ENCODE measurements around the gene CDC16. TPM values are rescaled to one million over a fixed set of nuclear protein-coding genes. Genes with fewer than 3 reads are reported as not detected.
A peak's percentile ranks its signal among the peaks of the same experiment; 100 is the strongest.

Gene CDC16
- total and polyA plus RNA-seq, 5 donors: 35.6 to 52.7 (median 40.3) TPM

- 75% methylated on average over 2 of the region's 2 CpGs for WGBS
- H3K4me1 ChIP-seq (ENCODE audit: control insufficient read depth, insufficient read depth, low read length): no peaks in the 10 kb centered on the region
- no peaks in the 10 kb centered on the region for H3K27me3 ChIP-seq (ENCODE audit: control insufficient read depth, insufficient read depth)
- ATAC-seq (peak; percentile 12 to 13), DNase-seq (no peak)
- H3K9me3 ChIP-seq (ENCODE audit: control insufficient read depth, low read length): no peaks in the 10 kb centered on the region
- intact Hi-C loops (cut with DNase I): loop anchor here in 3 of 4 donors (2.0 to 5.0 kb wide), 2 partner anchors 277 to 410 kb away; no protein-coding TSS in a partner anchor
- H3K27ac ChIP-seq (ENCODE audit: low read length): no peak overlapping the region
- H3K4me3 ChIP-seq (ENCODE audit: low read length): no peak overlapping the region
Measured at GRCh38 chr13:114227528-114227927, 7.2 kb upstream of the CDC16 start.

GRCh38 chr13:114228176-114228575 is 6.5 kb upstream of the CDC16 start:
- Histone ChIP-seq H3K4me3 (ENCODE audit: low read length) (no peak overlapping the region), H3K27me3 (ENCODE audit: control insufficient read depth, insufficient read depth) (no peaks in the 10 kb centered on the region), H3K27ac (ENCODE audit: low read length) (no peak overlapping the region), H3K9me3 (ENCODE audit: control insufficient read depth, low read length) (no peaks in the 10 kb centered on the region), H3K4me1 (ENCODE audit: control insufficient read depth, insufficient read depth, low read length) (no peaks in the 10 kb centered on the region)
- no peak for DNase-seq
- 64% methylated on average over 9 of the region's 9 CpGs for WGBS
- intact Hi-C loops (cut with DNase I): loop anchor here in 2 of 4 donors (2.0 to 5.0 kb wide), 2 partner anchors 277 to 411 kb away; no protein-coding TSS in a partner anchor
- no peak for ATAC-seq

- no peak for ATAC-seq
- intact Hi-C loops (cut with DNase I): loop anchor here in 2 of 4 donors (2.0 to 5.0 kb wide), 2 partner anchors 279 to 412 kb away; no protein-coding TSS in a partner anchor
- Histone ChIP-seq H3K9me3 (ENCODE audit: control insufficient read depth, low read length) (no peaks in the 10 kb centered on the region), H3K27me3 (ENCODE audit: control insufficient read depth, insufficient read depth) (no peaks in the 10 kb centered on the region), H3K4me3 (ENCODE audit: low read length) (no peak overlapping the region), H3K4me1 (ENCODE audit: control insufficient read depth, insufficient read depth, low read length) (no peaks in the 10 kb centered on the region), H3K27ac (ENCODE audit: low read length) (no peak overlapping the region)
- DNase-seq: no peak
- 43% methylated on average over 4 of the region's 4 CpGs for WGBS
Measured at GRCh38 chr13:114229506-114229905, 5.2 kb upstream of the CDC16 start.

GRCh38 chr13:114230117-114230516 is 4.6 kb upstream of the CDC16 start:
- intact Hi-C loops (cut with DNase I): no loop called here
- 23% methylated on average over 7 of the region's 7 CpGs for whole genome bisulfite sequencing
- H3K4me1 ChIP-seq (ENCODE audit: control insufficient read depth, insufficient read depth, low read length): no peaks in the 10 kb centered on the region
- no peak for DNase-seq
- no peaks in the 10 kb centered on the region for H3K27me3 ChIP-seq (ENCODE audit: control insufficient read depth, insufficient read depth)
- H3K4me3 ChIP-seq (ENCODE audit: low read length): no peak overlapping the region
- no peak for ATAC-seq
- H3K27ac ChIP-seq (ENCODE audit: low read length): no peak overlapping the region
- no peaks in the 10 kb centered on the region for H3K9me3 ChIP-seq (ENCODE audit: control insufficient read depth, low read length)

- no peaks in the 10 kb centered on the region for H3K9me3 ChIP-seq (ENCODE audit: control insufficient read depth, low read length)
- no peaks in the 10 kb centered on the region for H3K27me3 ChIP-seq (ENCODE audit: control insufficient read depth, insufficient read depth)
- DNase-seq (no peak), ATAC-seq (no peak)
- H3K27ac ChIP-seq (ENCODE audit: low read length): no peak overlapping the region
- 29% methylated on average over 3 of the region's 3 CpGs for WGBS
- H3K4me3 ChIP-seq (ENCODE audit: low read length): no peak overlapping the region
- no peaks in the 10 kb centered on the region for H3K4me1 ChIP-seq (ENCODE audit: control insufficient read depth, insufficient read depth, low read length)
- intact Hi-C loops (cut with DNase I): no loop called here
Measured at GRCh38 chr13:114230575-114230974, 4.1 kb upstream of the CDC16 start.

- Histone ChIP-seq H3K27me3 (ENCODE audit: control insufficient read depth, insufficient read depth) (no peaks in the 10 kb centered on the region), H3K27ac (ENCODE audit: low read length) (no peak overlapping the region), H3K4me3 (ENCODE audit: low read length) (no peak overlapping the region), H3K4me1 (ENCODE audit: control insufficient read depth, insufficient read depth, low read length) (peaks cover 2% of the 10 kb centered on the region), H3K9me3 (ENCODE audit: control insufficient read depth, low read length) (no peaks in the 10 kb centered on the region)
- intact Hi-C loops (cut with DNase I): no loop called here
- ATAC-seq: no peak
- DNase-seq: no peak
- 85% methylated on average over 8 of the region's 8 CpGs for WGBS
Measured at GRCh38 chr13:114231886-114232285, 2.8 kb upstream of the CDC16 start.

GRCh38 chr13:114234266-114234644 is 442 bp upstream of the CDC16 start:
- peak overlapping the region; percentile 90 for H3K4me3 ChIP-seq (ENCODE audit: low read length)
- WGBS: 68% methylated on average over 4 of the region's 4 CpGs

GRCh38 chr13:114235697-114236096 is 1.0 kb downstream of the CDC16 start:
- ATAC-seq (peak in 1 of 2 donors; percentile 7), DNase-seq (peak in 1 of 3 donors; percentile 48)
- H3K9me3 ChIP-seq (ENCODE audit: control insufficient read depth, low read length): no peaks in the 10 kb centered on the region
- H3K4me1 ChIP-seq (ENCODE audit: control insufficient read depth, insufficient read depth, low read length): peaks cover 2% of the 10 kb centered on the region
- H3K27me3 ChIP-seq (ENCODE audit: control insufficient read depth, insufficient read depth): no peaks in the 10 kb centered on the region
- WGBS: 9% methylated on average over 10 of the region's 10 CpGs
- H3K4me3 ChIP-seq (ENCODE audit: low read length): peak overlapping the region; percentile 90
- intact Hi-C loops (cut with DNase I): no loop called here
- peak overlapping the region; percentile 61 for H3K27ac ChIP-seq (ENCODE audit: low read length)

More at GRCh38 chr13:114234266-114234644, 442 bp upstream of the CDC16 start:
- H3K4me1 ChIP-seq (ENCODE audit: control insufficient read depth, insufficient read depth, low read length): peaks cover 2% of the 10 kb centered on the region
- no peaks in the 10 kb centered on the region for H3K27me3 ChIP-seq (ENCODE audit: control insufficient read depth, insufficient read depth)
- DNase-seq (no peak), ATAC-seq (no peak)
- H3K9me3 ChIP-seq (ENCODE audit: control insufficient read depth, low read length): no peaks in the 10 kb centered on the region
- H3K27ac ChIP-seq (ENCODE audit: low read length): peak overlapping the region; percentile 60
- intact Hi-C loops (cut with DNase I): no loop called here

- WGBS: 71% methylated on average over 4 of the region's 4 CpGs
- peaks cover 2% of the 10 kb centered on the region for H3K4me1 ChIP-seq (ENCODE audit: control insufficient read depth, insufficient read depth, low read length)
- peak overlapping the region; percentile 90 for H3K4me3 ChIP-seq (ENCODE audit: low read length)
- no peak for DNase-seq
- intact Hi-C loops (cut with DNase I): no loop called here
- ATAC-seq: no peak
- no peaks in the 10 kb centered on the region for H3K9me3 ChIP-seq (ENCODE audit: control insufficient read depth, low read length)
- no peak overlapping the region for H3K27ac ChIP-seq (ENCODE audit: low read length)
- no peaks in the 10 kb centered on the region for H3K27me3 ChIP-seq (ENCODE audit: control insufficient read depth, insufficient read depth)
Measured at GRCh38 chr13:114236227-114236626, 1.5 kb downstream of the CDC16 start.

GRCh38 chr13:114237415-114238112 is 2.9 kb downstream of the CDC16 start:
- intact Hi-C loops (cut with DNase I): no loop called here
- H3K27me3 ChIP-seq (ENCODE audit: control insufficient read depth, insufficient read depth): no peaks in the 10 kb centered on the region
- H3K9me3 ChIP-seq (ENCODE audit: control insufficient read depth, low read length): no peaks in the 10 kb centered on the region
- H3K27ac ChIP-seq (ENCODE audit: low read length): no peak overlapping the region
- H3K4me3 ChIP-seq (ENCODE audit: low read length): no peak overlapping the region
- DNase-seq (no peak), ATAC-seq (no peak)
- WGBS: 75% methylated on average over 7 of the region's 7 CpGs
- peaks cover 2% of the 10 kb centered on the region for H3K4me1 ChIP-seq (ENCODE audit: control insufficient read depth, insufficient read depth, low read length)

GRCh38 chr13:114241918-114242317 is 7.2 kb downstream of the CDC16 start:
- DNase-seq (no peak), ATAC-seq (no peak)
- no peaks in the 10 kb centered on the region for H3K27me3 ChIP-seq (ENCODE audit: control insufficient read depth, insufficient read depth)
- H3K9me3 ChIP-seq (ENCODE audit: control insufficient read depth, low read length): no peaks in the 10 kb centered on the region
- no peak overlapping the region for H3K4me3 ChIP-seq (ENCODE audit: low read length)
- H3K4me1 ChIP-seq (ENCODE audit: control insufficient read depth, insufficient read depth, low read length): no peaks in the 10 kb centered on the region
- intact Hi-C loops (cut with DNase I): no loop called here
- no peak overlapping the region for H3K27ac ChIP-seq (ENCODE audit: low read length)
- WGBS: 92% methylated on average over 6 of the region's 6 CpGs

Data from right cardiac atrium (tissue), 5 donors.